NT2/D1 (cell line): ENCODE measurements around the gene NADSYN1.
"Not testable (repeated sequence)": the region's sequence is repeated elsewhere in the genome, so short reads cannot be mapped to it uniquely, and the experiment has no call there.

Source experiments
- DNase-seq: peaks from one replicate; pipeline ENCODE4 v3.0.0-alpha.2; 2011; ENCODE audit warnings: low read depth, low spot score
- H3K27me3 ChIP-seq: 2 replicates; pipeline ENCODE4 v1.6.0; 2011; ENCODE audit warnings: mild to moderate bottlenecking; ENCODE audit not compliant: insufficient read length, insufficient read depth
- H3K36me3 ChIP-seq: 2 replicates; pipeline ENCODE4 v1.6.1; 2011; ENCODE audit warnings: mild to moderate bottlenecking, low read length, mixed read lengths; ENCODE audit not compliant: insufficient read depth, insufficient read length
- H3K4me1 ChIP-seq: 2 replicates; pipeline ENCODE4 v1.5.1; 2011; ENCODE audit not compliant: insufficient read depth, insufficient read length
- H3K4me3 ChIP-seq: 2 replicates; pipeline ENCODE4 v1.5.1; 2011; ENCODE audit warnings: low read depth; ENCODE audit not compliant: insufficient read length
- H3K9ac ChIP-seq: 2 replicates; pipeline ENCODE4 v1.6.0; 2011; ENCODE audit warnings: low read depth; ENCODE audit not compliant: insufficient read length
- H3K9me3 ChIP-seq: 2 replicates; pipeline ENCODE4 v1.5.1; 2011; ENCODE audit warnings: mild to moderate bottlenecking, low read length; ENCODE audit not compliant: insufficient read depth
- SUZ12 ChIP-seq: IDR thresholded peaks from 2 replicates; pipeline ENCODE4 v1.6.1; 2011; ENCODE audit not compliant: insufficient read length, insufficient read depth; ENCODE audit errors: extremely low read depth
- YY1 ChIP-seq: IDR thresholded peaks from 2 replicates; pipeline ENCODE4 v1.6.1; 2011; ENCODE audit not compliant: insufficient read length, insufficient read depth
- ZNF274 ChIP-seq: IDR thresholded peaks from 2 replicates; pipeline ENCODE4 v1.6.1; 2011; ENCODE audit warnings: mild to moderate bottlenecking, low read depth, low read length

NADSYN1 gene

GRCh38 chr11:71538666-71538990 is 85.6 kb downstream of the NADSYN1 start:
- H3K4me3 ChIP-seq, result no peak overlapping the region
- TF ChIP-seq ZNF274 (no peak), SUZ12 (no peak), YY1 (no peak)
- no peaks in the 10 kb centered on the region for H3K27me3 ChIP-seq
- H3K4me1 ChIP-seq, result peaks cover 6% of the 10 kb centered on the region
- no peaks in the 10 kb centered on the region; the same call in 1 of the 2 replicates for H3K9me3 ChIP-seq
- no peaks in the 10 kb centered on the region for H3K36me3 ChIP-seq
- no peak for DNase-seq
- H3K9ac ChIP-seq, result no peak overlapping the region

- Histone ChIP-seq H3K9ac (no peak overlapping the region), H3K36me3 (no peaks in the 10 kb centered on the region), H3K4me3 (no peak overlapping the region), H3K9me3 (no peaks in the 10 kb centered on the region; the same call in 1 of the 2 replicates), H3K4me1 (peaks cover 6% of the 10 kb centered on the region), H3K27me3 (no peaks in the 10 kb centered on the region)
- DNase-seq, result no peak
- TF ChIP-seq YY1 (no peak), SUZ12 (no peak)
These were observed 86.0 kb downstream of the NADSYN1 start for GRCh38 chr11:71539017-71539416.

GRCh38 chr11:71539971-71540370 is 87.0 kb downstream of the NADSYN1 start:
- not testable (repeated sequence) for H3K9ac ChIP-seq, DNase-seq, H3K36me3 ChIP-seq, H3K4me1 ChIP-seq, H3K4me3 ChIP-seq, H3K9me3 ChIP-seq, H3K27me3 ChIP-seq

- DNase-seq, H3K9ac ChIP-seq, H3K4me1 ChIP-seq, H3K9me3 ChIP-seq, H3K36me3 ChIP-seq, H3K27me3 ChIP-seq, H3K4me3 ChIP-seq: not testable (repeated sequence)
These were observed 87.7 kb downstream of the NADSYN1 start for GRCh38 chr11:71540521-71541304.

GRCh38 chr11:71542382-71542781 is 89.4 kb downstream of the NADSYN1 start:
- Histone ChIP-seq H3K4me1 (peaks cover 6% of the 10 kb centered on the region), H3K9ac (no peak overlapping the region), H3K4me3 (no peak overlapping the region), H3K9me3 (no peaks in the 10 kb centered on the region; the same call in 1 of the 2 replicates), H3K27me3 (no peaks in the 10 kb centered on the region), H3K36me3 (no peaks in the 10 kb centered on the region)
- no peak for TF ChIP-seq YY1
- TF ChIP-seq ZNF274, result no peak
- TF ChIP-seq SUZ12, result no peak
- DNase-seq, result no peak

GRCh38 chr11:71542879-71543777 is 90.1 kb downstream of the NADSYN1 start:
- DNase-seq, result no peak
- H3K9me3 ChIP-seq, result no peaks in the 10 kb centered on the region; the same call in 1 of the 2 replicates
- peaks cover 6% of the 10 kb centered on the region for H3K4me1 ChIP-seq
- H3K9ac ChIP-seq, result no peak overlapping the region
- H3K36me3 ChIP-seq, result no peaks in the 10 kb centered on the region
- H3K4me3 ChIP-seq, result no peak overlapping the region
- no peak for TF ChIP-seq YY1
- TF ChIP-seq ZNF274, result no peak
- no peaks in the 10 kb centered on the region for H3K27me3 ChIP-seq

GRCh38 chr11:71543866-71544265 is 90.9 kb downstream of the NADSYN1 start:
- peaks cover 2% of the 10 kb centered on the region for H3K4me1 ChIP-seq
- H3K9me3 ChIP-seq, result no peaks in the 10 kb centered on the region; the same call in 1 of the 2 replicates
- no peak overlapping the region for H3K9ac ChIP-seq
- H3K4me3 ChIP-seq, result no peak overlapping the region
- no peak for DNase-seq
- TF ChIP-seq ZNF274 (no peak), YY1 (no peak), SUZ12 (no peak)
- no peaks in the 10 kb centered on the region for H3K36me3 ChIP-seq
- H3K27me3 ChIP-seq, result no peaks in the 10 kb centered on the region
